Endothelial cell (in vitro differentiated cells): Measurements from ENCODE around the gene NDUFB8. TPM values are rescaled to one million over a fixed set of nuclear protein-coding genes. Genes with fewer than 3 reads are reported as not detected.

Experiments used
- DNase-seq: peaks from one replicate; pipeline ENCODE4 v3.0.0; 2021; ENCODE audit warnings: low spot score
- H3K27ac Mint-ChIP-seq: one replicate; pipeline ENCODE4 v1.8.0; 2021; ENCODE audit warnings: mixed read lengths, inconsistent platforms; ENCODE audit not compliant: unreplicated experiment
- H3K27me3 Mint-ChIP-seq: one replicate; pipeline ENCODE4 v1.8.0; 2021; ENCODE audit warnings: mild to moderate bottlenecking, moderate library complexity, mixed read lengths, inconsistent platforms; ENCODE audit not compliant: unreplicated experiment
- H3K36me3 Mint-ChIP-seq: one replicate; pipeline ENCODE4 v1.8.0; 2021; ENCODE audit warnings: mild to moderate bottlenecking, low read depth, mixed read lengths, inconsistent platforms; ENCODE audit not compliant: unreplicated experiment
- H3K4me1 Mint-ChIP-seq: one replicate; pipeline ENCODE4 v1.8.0; 2021; ENCODE audit warnings: mild to moderate bottlenecking, mixed read lengths, inconsistent platforms; ENCODE audit not compliant: unreplicated experiment
- H3K4me3 Mint-ChIP-seq: one replicate; pipeline ENCODE4 v1.8.0; 2021; ENCODE audit warnings: mild to moderate bottlenecking, mixed read lengths, inconsistent platforms; ENCODE audit not compliant: unreplicated experiment
- H3K9me3 Mint-ChIP-seq: one replicate; pipeline ENCODE4 v1.8.0; 2021; ENCODE audit warnings: mixed read lengths, inconsistent platforms; ENCODE audit not compliant: unreplicated experiment
- CTCF ChIP-seq: fragments of 200-600 bp; sonication (generic); IDR thresholded peaks from one replicate; pipeline ENCODE4 v1.5.0; 2021; ENCODE audit warnings: antibody characterized with exemption; ENCODE audit not compliant: unreplicated experiment
- total RNA-seq: library from RNA; stranded (reverse); fragmentation: NEBNext Ultra II Directional; extraction: Animal tissue kit (Norgen Biotek cat#: 25700); gene quantifications from one replicate; pipeline ENCODE4 v1.2.1, GENCODE V29; 2021; ENCODE audit not compliant: unreplicated experiment

The NDUFB8 gene
- total RNA-seq, 1 donor from 2014 or later = 171 TPM

DNA sequence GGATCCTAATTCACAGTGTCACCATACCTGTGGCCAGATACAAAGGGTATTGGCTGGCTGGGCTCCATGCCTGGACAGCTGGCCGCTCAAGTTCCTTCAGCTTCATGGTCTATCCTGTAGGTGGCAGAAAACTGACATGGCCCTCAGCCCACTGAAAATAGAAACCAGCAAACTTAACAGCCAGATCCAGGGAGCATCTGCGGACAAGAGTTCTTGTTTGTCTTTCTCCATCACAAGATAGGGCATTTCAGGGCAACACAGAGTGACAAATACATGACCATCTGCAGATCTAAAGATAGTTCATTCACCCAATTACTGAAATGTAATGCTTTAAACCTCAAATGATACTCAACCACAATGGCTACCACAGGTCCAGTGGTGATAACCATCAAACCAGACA is 12.8 kb downstream of the NDUFB8 start:
- peaks cover 8% of the 10 kb centered on the region for H3K4me1 Mint-ChIP-seq
- no peak for TF ChIP-seq CTCF
- H3K27ac Mint-ChIP-seq = no peak overlapping the region
- no peak overlapping the region for H3K4me3 Mint-ChIP-seq
- H3K9me3 Mint-ChIP-seq = no peaks in the 10 kb centered on the region
- H3K27me3 Mint-ChIP-seq = peaks cover 4% of the 10 kb centered on the region
- no peaks in the 10 kb centered on the region for H3K36me3 Mint-ChIP-seq
- DNase-seq = no peak

DNA sequence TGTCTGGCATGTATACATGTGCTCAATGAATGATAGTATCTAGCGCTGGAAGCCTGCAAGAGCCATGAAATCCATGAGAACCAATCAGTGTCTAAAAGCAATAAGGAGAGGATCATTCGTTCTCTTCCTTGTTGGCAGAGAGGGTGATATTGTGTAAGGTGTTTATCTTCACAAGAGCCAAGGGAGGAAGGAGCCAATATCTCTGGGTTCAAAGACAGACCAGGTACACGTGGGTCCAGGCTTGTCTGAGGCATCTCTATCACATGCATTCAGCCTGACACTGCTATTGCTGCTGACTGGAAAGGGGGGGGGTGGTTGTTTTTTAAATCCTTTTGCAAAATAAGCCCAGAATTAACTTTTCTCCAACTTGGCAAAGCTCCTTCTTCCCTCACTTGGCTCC is 14.1 kb downstream of the NDUFB8 start:
- DNase-seq = no peak
- Mint-ChIP-seq H3K27ac (no peak overlapping the region), H3K9me3 (no peaks in the 10 kb centered on the region), H3K4me1 (peaks cover 3% of the 10 kb centered on the region), H3K27me3 (peaks cover 4% of the 10 kb centered on the region), H3K4me3 (no peak overlapping the region), H3K36me3 (no peaks in the 10 kb centered on the region)
- TF ChIP-seq CTCF = no peak

- Mint-ChIP-seq H3K27ac (no peak overlapping the region), H3K4me1 (no peaks in the 10 kb centered on the region), H3K4me3 (no peak overlapping the region), H3K27me3 (no peaks in the 10 kb centered on the region), H3K9me3 (no peaks in the 10 kb centered on the region), H3K36me3 (peaks cover 8% of the 10 kb centered on the region)
- DNase-seq = no peak
- TF ChIP-seq CTCF = no peak
Measured at GRCh38 chr10:100510533-100511308, 18.9 kb downstream of the NDUFB8 start.

DNA sequence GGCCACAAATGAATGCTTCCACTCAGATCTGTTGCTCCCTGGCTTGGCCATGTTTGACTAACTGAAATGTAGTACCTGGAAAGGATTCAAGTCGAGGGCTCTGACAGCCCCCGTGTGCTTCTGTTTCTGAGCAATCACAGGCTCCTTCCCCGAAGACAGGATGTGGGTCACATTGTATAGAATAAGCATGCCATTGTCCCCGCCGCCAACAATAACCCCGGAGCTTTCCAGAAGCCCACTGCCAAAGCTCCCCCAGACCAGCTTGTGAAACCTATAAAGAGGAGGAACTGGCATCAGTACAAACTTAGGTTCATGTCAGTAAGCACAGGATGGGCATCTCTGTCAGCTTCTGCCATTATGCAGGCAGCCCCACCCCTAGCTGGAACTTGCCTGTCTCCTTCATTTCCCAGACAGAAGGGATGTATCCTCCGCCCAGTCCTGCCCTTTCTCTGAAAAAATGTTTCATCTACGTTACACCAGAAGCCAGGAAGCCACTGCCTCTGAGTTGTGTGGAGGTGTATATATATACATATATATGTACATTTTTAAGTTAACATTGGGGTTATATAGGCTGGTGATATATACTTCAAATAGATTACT is 20.3 kb downstream of the NDUFB8 start:
- Mint-ChIP-seq H3K27ac (no peak overlapping the region), H3K4me3 (no peak overlapping the region), H3K4me1 (no peaks in the 10 kb centered on the region), H3K9me3 (no peaks in the 10 kb centered on the region), H3K36me3 (peaks cover 15% of the 10 kb centered on the region), H3K27me3 (no peaks in the 10 kb centered on the region)
- TF ChIP-seq CTCF = no peak
- no peak for DNase-seq

DNA sequence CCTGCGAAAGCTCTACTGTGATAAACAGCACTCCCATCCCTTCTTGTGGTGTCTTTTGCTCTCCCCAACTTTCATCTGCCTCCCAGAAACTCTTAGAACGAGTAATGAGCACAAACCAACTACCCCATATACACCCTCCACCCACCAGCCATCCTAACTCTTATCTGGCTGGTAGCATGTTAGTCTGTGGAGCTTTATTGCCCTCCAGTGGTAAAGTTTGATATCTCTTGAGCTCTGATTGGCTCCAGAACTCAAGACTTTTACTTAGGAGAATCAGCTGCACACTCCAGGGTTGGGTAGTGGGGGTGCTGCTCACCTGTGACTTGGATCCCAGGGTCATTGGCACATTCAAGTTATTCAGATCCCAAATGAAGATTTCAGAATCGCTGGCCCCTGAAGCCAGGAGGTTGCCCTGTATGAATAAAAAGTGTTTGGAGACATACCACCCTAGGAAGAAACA is 20.9 kb downstream of the NDUFB8 start:
- Mint-ChIP-seq H3K27ac (no peak overlapping the region), H3K4me3 (no peak overlapping the region), H3K4me1 (no peaks in the 10 kb centered on the region), H3K27me3 (no peaks in the 10 kb centered on the region), H3K36me3 (peaks cover 15% of the 10 kb centered on the region), H3K9me3 (no peaks in the 10 kb centered on the region)
- DNase-seq = peak; percentile 48
- TF ChIP-seq CTCF = peak; percentile 46
